Panc1 (cell line): ENCODE results near the gene SVBP. TPM values are rescaled to one million over a fixed set of nuclear protein-coding genes. Genes with fewer than 3 reads are reported as not detected.

Experiments used
- ATAC-seq: fragments of 200-7000 bp; cut with Tn5 transposase; 2 replicates; pipeline ENCODE4 v1.9.1; 2020; ENCODE audit warnings: mild to moderate bottlenecking, moderate library complexity
- BruUV-seq: library from RNA; stranded (reverse); fragments of 400-500 nt; replicated peaks from 2 replicates; lab custom pipeline; 2021; lab: Mats Ljungman, UMichigan
- CTCF ChIA-PET: fragments of 300-600 bp; sonication (Branson Sonifier 250); formaldehyde crosslinking; loops from one replicate; lab custom pipeline; 2022; ENCODE audit warnings: antibody characterized with exemption; lab: Charles Lee
- POLR2A ChIA-PET: fragments of 300-600 bp; sonication (Branson Sonifier 250); formaldehyde crosslinking; loops from one replicate; lab custom pipeline; 2022; ENCODE audit warnings: antibody characterized with exemption; lab: Charles Lee
- DNase-seq: peaks from one replicate; pipeline ENCODE4 v3.0.0-alpha.2; 2010; ENCODE audit warnings: low read depth, low spot score
- H3K27ac ChIP-seq: 2 replicates; pipeline ENCODE4 v1.5.1; 2011; ENCODE audit warnings: mild to moderate bottlenecking, low read length, inconsistent platforms
- H3K27me3 ChIP-seq: fragments of 200-500 bp; sonication (Bioruptor generic); 2 replicates; pipeline ENCODE4 v1.6.0; 2014; ENCODE audit warnings: low read length, inconsistent platforms; ENCODE audit not compliant: control insufficient read depth, insufficient read depth
- H3K36me3 ChIP-seq: fragments of 200-500 bp; sonication (Bioruptor generic); 2 replicates; pipeline ENCODE4 v1.5.1; 2014; ENCODE audit warnings: inconsistent platforms, mild to moderate bottlenecking, low read length, moderate library complexity; ENCODE audit not compliant: control insufficient read depth, insufficient read depth
- H3K4me1 ChIP-seq: 2 replicates; pipeline ENCODE4 v1.5.1; 2011; ENCODE audit warnings: inconsistent platforms, mild to moderate bottlenecking, low read length, moderate library complexity; ENCODE audit not compliant: control insufficient read depth, insufficient read depth
- H3K4me3 ChIP-seq, 2 experiments: 2 replicates each; pipeline ENCODE4 v1.5.1; 2011 to 2012; ENCODE audit warnings: low read depth in 2 of 2, low read length in 2 of 2, mild to moderate bottlenecking in 2 of 2, inconsistent platforms in 1 of 2, moderate library complexity in 1 of 2
- H3K9me3 ChIP-seq: fragments of 200-500 bp; sonication (Bioruptor generic); 2 replicates; pipeline ENCODE4 v1.5.1; 2014; ENCODE audit warnings: low read depth, mild to moderate bottlenecking, inconsistent platforms, low read length, moderate library complexity; ENCODE audit not compliant: control insufficient read depth, insufficient read depth
- CTCF ChIP-seq: fragments of 450-650 bp; IDR thresholded peaks from 2 replicates; pipeline ENCODE4 v1.5.1; 2017; ENCODE audit warnings: mild to moderate bottlenecking
- POLR2AphosphoS5 ChIP-seq: IDR thresholded peaks from 2 replicates; pipeline ENCODE4 v1.6.1; 2012; ENCODE audit warnings: mild to moderate bottlenecking, low read depth, low read length, moderate library complexity
- REST ChIP-seq, 2 experiments: IDR thresholded peaks; 2 replicates each; pipeline ENCODE4 v1.6.1; 2011 to 2012; ENCODE audit warnings: low read depth in 2 of 2, control low read depth in 1 of 2, low read length in 1 of 2, mild to moderate bottlenecking in 1 of 2, moderate library complexity in 1 of 2; ENCODE audit not compliant: insufficient read depth in 1 of 2
- SIN3A ChIP-seq: IDR thresholded peaks from 2 replicates; pipeline ENCODE4 v1.6.1; 2012; ENCODE audit warnings: low read depth, mild to moderate bottlenecking, low read length, moderate library complexity, borderline replicate concordance; ENCODE audit not compliant: insufficient read depth
- TCF7L2 ChIP-seq: IDR thresholded peaks from 2 replicates; pipeline ENCODE4 v1.6.1; 2011; ENCODE audit warnings: mild to moderate bottlenecking, low read depth, low read length, inconsistent platforms
- in situ Hi-C: cut with HindIII; loops from 2 replicates; pipeline ENCODE4 v1.10.0; 2016; ENCODE audit warnings: low sequenced_read_pairs, low pct_unique_long_range_greater_than_20kb
- intact Hi-C: fragments of 100-400 bp; cut with micrococcal nuclease; formaldehyde crosslinking; loops from one replicate; pipeline ENCODE4 v1.10.0; 2022; ENCODE audit not compliant: unreplicated experiment
- total RNA-seq: library from RNA; stranded (reverse); gene quantifications from one replicate; pipeline ENCODE4 v1.2.1, GENCODE V29; 2021; ENCODE audit not compliant: unreplicated experiment

Gene SVBP
- total RNA-seq, 1 experiment from 2014 or later: 21.2 TPM

GRCh38 chr1:42831273-42831672, 14.1 kb upstream of the SVBP start:
- ChIA-PET POLR2A (no interaction called here), CTCF (no interaction called here)
- intact Hi-C loops (no loop called here), in situ Hi-C loops (no loop called here)
- no peaks in the 10 kb centered on the region for H3K9me3 ChIP-seq
- no peaks in the 10 kb centered on the region for H3K36me3 ChIP-seq
- DNase-seq (no peak), ATAC-seq (no peak)
- no peaks in the 10 kb centered on the region for H3K27me3 ChIP-seq
- no TSS peak for BruUV-seq
- TF ChIP-seq POLR2AphosphoS5 (no peak), REST (IDR thresholded peaks at IDR 0.05; ENCODE audit: insufficient read depth in 1 of 2, low read depth in 2 of 2, low read length in 1 of 2) (no peak), TCF7L2 (no peak), SIN3A (no peak), CTCF (no peak)
- no peaks in the 10 kb centered on the region for H3K4me1 ChIP-seq
- H3K4me3 ChIP-seq: no peak overlapping the region
- no peak overlapping the region for H3K27ac ChIP-seq

- no peak; the same call in 1 of the 2 replicates for ATAC-seq
- TF ChIP-seq REST (IDR thresholded peaks at IDR 0.05; ENCODE audit: insufficient read depth in 1 of 2, low read depth in 2 of 2, low read length in 1 of 2) (no peak), CTCF (no peak), POLR2AphosphoS5 (no peak)
- BruUV-seq: no TSS peak
Measured at GRCh38 chr1:42830631-42831030, 13.4 kb upstream of the SVBP start.

More at GRCh38 chr1:42830631-42831030, 13.4 kb upstream of the SVBP start:
- H3K36me3 ChIP-seq: no peaks in the 10 kb centered on the region
- H3K4me1 ChIP-seq: no peaks in the 10 kb centered on the region
- intact Hi-C loops (no loop called here), in situ Hi-C loops (no loop called here)
- no peak overlapping the region for H3K4me3 ChIP-seq
- no peak overlapping the region for H3K27ac ChIP-seq
- H3K27me3 ChIP-seq: no peaks in the 10 kb centered on the region
- no peak for DNase-seq
- CTCF ChIA-PET: no interaction called here
- POLR2A ChIA-PET: no interaction called here
- H3K9me3 ChIP-seq: no peaks in the 10 kb centered on the region
